GM12878 (cell line): ENCODE measurements around the gene NTM. TPM values are rescaled to one million over a fixed set of nuclear protein-coding genes. Genes with fewer than 3 reads are reported as not detected.

Experiments
- ATAC-seq: fragments of 200-7000 bp; cut with Tn5 transposase; 3 replicates; pipeline ENCODE4 v1.9.1; 2020; ENCODE audit warnings: mild to moderate bottlenecking, moderate library complexity
- BruUV-seq: library from RNA; stranded (reverse); fragments of 400-500 nt; replicated peaks from 2 replicates; lab custom pipeline; 2021; lab: Mats Ljungman, UMichigan
- CTCF ChIA-PET: fragments of 300-600 bp; sonication (Branson Sonifier 250); formaldehyde crosslinking; extraction: SDS; loops from one replicate; lab custom pipeline; 2021; ENCODE audit warnings: inconsistent platforms; lab: Yijun Ruan, JAX
- POLR2A ChIA-PET: fragments of 350-600 bp; formaldehyde crosslinking; extraction: SDS; loops from one replicate; lab custom pipeline; 2021; ENCODE audit warnings: inconsistent platforms; lab: Charles Lee
- RAD21 ChIA-PET: fragments of 300-600 bp; sonication (Branson Sonifier 250); formaldehyde crosslinking; loops from one replicate; lab custom pipeline; 2023; ENCODE audit warnings: antibody characterized with exemption; ENCODE audit not compliant: unreplicated experiment; lab: Charles Lee
- SMC1A ChIA-PET: fragments of 300-600 bp; sonication (Branson Sonifier 250); formaldehyde crosslinking; loops from one replicate; lab custom pipeline; 2023; ENCODE audit not compliant: unreplicated experiment, uncharacterized antibody; lab: Charles Lee
- DNase-seq: peaks from one replicate; pipeline ENCODE4 v3.0.0-alpha.2; 2011; ENCODE audit warnings: low read depth, low spot score
- FAIRE-seq: peaks from 3 replicates; lab custom pipeline; 2011; peaks lifted over from hg19 to GRCh38; lab: Jason Lieb, UNC
- H2AFZ ChIP-seq: 2 replicates; pipeline ENCODE4 v1.6.0; 2011; ENCODE audit warnings: low read depth, low read length, control low read depth; ENCODE audit not compliant: control insufficient read depth
- H3K27ac ChIP-seq: 2 replicates; pipeline ENCODE4 v1.5.1; 2011; ENCODE audit warnings: control low read depth; ENCODE audit not compliant: control insufficient read depth, insufficient read depth
- H3K27me3 ChIP-seq, 2 experiments: replicated peaks in 1 of 2; 2 replicates each; pipeline versions ENCODE4 v1.6.0 to v1.6.1; 2011; ENCODE audit warnings: low read length in 1 of 2; ENCODE audit not compliant: control insufficient read depth in 2 of 2, insufficient read depth in 2 of 2
- H3K36me3 ChIP-seq, 2 experiments: 2 replicates each; pipeline ENCODE4 v1.5.1; 2011; ENCODE audit warnings: low read length in 1 of 2; ENCODE audit not compliant: control insufficient read depth in 2 of 2, insufficient read depth in 2 of 2
- H3K4me1 ChIP-seq: 2 replicates; pipeline ENCODE4 v1.6.1; 2011; ENCODE audit warnings: mild to moderate bottlenecking, low read length, moderate library complexity, mixed read lengths; ENCODE audit not compliant: control insufficient read depth, insufficient read depth
- H3K4me2 ChIP-seq: 2 replicates; pipeline ENCODE4 v1.6.0; 2011; ENCODE audit warnings: control low read depth; ENCODE audit not compliant: control insufficient read depth, insufficient read depth
- H3K4me3 ChIP-seq: fragments of 200-600 bp; sonication (generic); 2 replicates; pipeline ENCODE4 v1.5.1; 2016
- H3K79me2 ChIP-seq: 2 replicates; pipeline ENCODE4 v1.6.0; 2011; ENCODE audit warnings: low read length; ENCODE audit not compliant: control insufficient read depth, insufficient read depth
- H3K9ac ChIP-seq: 2 replicates; pipeline ENCODE4 v1.8.0; 2011; ENCODE audit warnings: low read length, control low read depth, mixed read lengths; ENCODE audit not compliant: control insufficient read depth, insufficient read depth
- H3K9me3 ChIP-seq: replicated peaks from 3 replicates; pipeline ENCODE4 v1.5.1; 2011; ENCODE audit warnings: mild to moderate bottlenecking, low read length; ENCODE audit not compliant: control insufficient read depth, insufficient read depth
- H4K20me1 ChIP-seq: 2 replicates; pipeline ENCODE4 v1.6.0; 2011; ENCODE audit not compliant: control insufficient read depth, insufficient read depth
- BCL3 ChIP-seq: IDR thresholded peaks from 2 replicates; pipeline ENCODE4 v1.6.1; 2011; ENCODE audit warnings: borderline replicate concordance, low read depth, mild to moderate bottlenecking, moderate library complexity, low read length; ENCODE audit not compliant: insufficient read depth, poor library complexity, severe bottlenecking
- CEBPB ChIP-seq, 2 experiments: fragments of 150-350 bp in 1 of 2; IDR thresholded peaks; 2 replicates each; pipeline ENCODE4 v1.6.1; 2012 to 2014; ENCODE audit warnings: low read depth in 2 of 2, low read length in 2 of 2, borderline replicate concordance in 1 of 2, inconsistent platforms in 1 of 2
- CHD2 ChIP-seq: IDR thresholded peaks from 2 replicates; pipeline ENCODE4 v1.6.1; 2011; ENCODE audit warnings: low read depth, low read length, improper control_type of control experiment, borderline replicate concordance
- EZH2 ChIP-seq: IDR thresholded peaks from 2 replicates; pipeline ENCODE4 v1.6.1; 2012; ENCODE audit warnings: low read depth, mild to moderate bottlenecking, control low read depth, inconsistent platforms, low read length, borderline replicate concordance; ENCODE audit not compliant: control insufficient read depth
- FOXK2 ChIP-seq: fragments of 450-650 bp; IDR thresholded peaks from 2 replicates; pipeline ENCODE4 v1.6.1; 2017; ENCODE audit warnings: mild to moderate bottlenecking, moderate library complexity
- GABPA ChIP-seq: IDR thresholded peaks from 2 replicates; pipeline ENCODE4 v1.6.1; 2014; ENCODE audit warnings: antibody characterized with exemption, low read depth, mild to moderate bottlenecking, inconsistent platforms
- HSF1 ChIP-seq: fragments of 150-350 bp; IDR thresholded peaks from 2 replicates; pipeline ENCODE4 v1.6.1; 2014; ENCODE audit warnings: mild to moderate bottlenecking, low read depth, low read length
- PAX5 ChIP-seq: IDR thresholded peaks from 2 replicates; pipeline ENCODE4 v1.6.1; 2011; ENCODE audit warnings: low read depth, low read length, borderline replicate concordance
- POLR2AphosphoS5 ChIP-seq: IDR thresholded peaks from 2 replicates; pipeline ENCODE4 v1.6.1; 2011; ENCODE audit warnings: mild to moderate bottlenecking, low read length, inconsistent platforms
- SIN3A ChIP-seq: IDR thresholded peaks from 2 replicates; pipeline ENCODE4 v1.6.1; 2012; ENCODE audit warnings: low read depth, low read length, improper control_type of control experiment
- SMAD5 ChIP-seq: IDR thresholded peaks from 2 replicates; pipeline ENCODE4 v1.6.1; 2016; ENCODE audit warnings: antibody characterized with exemption, low read depth
- SREBF1 ChIP-seq: IDR thresholded peaks from 2 replicates; pipeline ENCODE4 v1.6.1; 2012; ENCODE audit warnings: mild to moderate bottlenecking, low read length
- YBX1 ChIP-seq: fragments of 450-650 bp; IDR thresholded peaks from 2 replicates; pipeline ENCODE4 v1.6.1; 2016; ENCODE audit warnings: antibody characterized with exemption
- ZZZ3 ChIP-seq: IDR thresholded peaks from 2 replicates; pipeline ENCODE4 v1.6.1; 2011; ENCODE audit warnings: low read depth; ENCODE audit not compliant: control insufficient read depth, insufficient read length
- WGBS: methylation state at CpG from one replicate; pipeline ENCODE4 v1.1.6; 2016; ENCODE audit warnings: low lambda C conversion rate; ENCODE audit not compliant: insufficient replicate concordance, insufficient coverage; ENCODE audit errors: missing lambda C conversion rate; 5-methylcytosine and 5-hydroxymethylcytosine counted together
- in situ Hi-C: fragments of 300-500 bp; cut with MboI; formaldehyde crosslinking; loops from 9 replicates; pipeline ENCODE4 v1.14.3; 2018; ENCODE audit warnings: mixed read lengths
- intact Hi-C: fragments of 100-400 bp; cut with micrococcal nuclease; formaldehyde crosslinking; loops from one replicate; pipeline ENCODE4 v1.14.2; 2022; ENCODE audit not compliant: unreplicated experiment
- polyA plus RNA-seq, 11 experiments: library from polyadenylated mRNA; depleted of rRNA in 4 of 11; unstranded in 6 of 11; stranded (reverse) in 5 of 11; fragments of >200 nt; fragmentation: Nextera tagmentation in 4 of 11; fragmentation: Illumina TruSeq in 1 of 11; extraction: Ambion mirVana in 4 of 11; extraction: Trizol in 1 of 11; gene quantifications; 1 replicate in 1 of 11; 2 replicates in 10 of 11; pipeline versions ENCODE4 v1.2.1 to v1.2.3, GENCODE V29; 2011 to 2016; ENCODE audit warnings: inconsistent platforms in 2 of 11, missing spikeins in 2 of 11, low read depth in 1 of 11
- total RNA-seq, 4 experiments: library from RNA; depleted of rRNA in 3 of 4; stranded (reverse); fragments of >200 nt in 3 of 4; fragmentation: Illumina TruSeq in 1 of 4; extraction: Trizol in 1 of 4; gene quantifications; 2 replicates each; pipeline versions ENCODE4 v1.2.1 to v1.2.3, GENCODE V29; 2013 to 2021

The NTM gene
- total and polyA plus RNA-seq, 10 of the 15 experiments (the other 5 are each of a cell fraction or from before 2014, with no cell fraction given), result not detected

- no peak for TF ChIP-seq SIN3A
- TF ChIP-seq POLR2AphosphoS5, result no peak
- TF ChIP-seq YBX1, result no peak
- TF ChIP-seq EZH2, result no peak
- TF ChIP-seq HSF1, result no peak
- no peak for TF ChIP-seq CHD2
- no peak for TF ChIP-seq SREBF1
- TF ChIP-seq ZZZ3, result no peak
- no peak for TF ChIP-seq BCL3
- TF ChIP-seq, all 136 proteins: peak for 0
Measured at GRCh38 chr11:131833366-131833765, 463.0 kb downstream of the NTM start (continued).

GRCh38 chr11:131837562-131837961 lies 467.1 kb downstream of the NTM start:
- ATAC-seq (no peak), FAIRE-seq (no peak), DNase-seq (no peak)
- ChIA-PET POLR2A (no interaction called here), SMC1A (no interaction called here), CTCF (no interaction called here), RAD21 (no interaction called here)
- Histone ChIP-seq H3K27ac (no peak overlapping the region), H2AFZ (no peak overlapping the region), H4K20me1 (no peaks in the 10 kb centered on the region), H3K27me3 (no peaks in the 10 kb centered on the region; a peak in 2 of 4 replicates), H3K79me2 (no peaks in the 10 kb centered on the region), H3K4me3 (no peak overlapping the region), H3K9me3 (no peaks in the 10 kb centered on the region), H3K36me3 (no peaks in the 10 kb centered on the region), H3K4me1 (no peaks in the 10 kb centered on the region), H3K4me2 (no peak overlapping the region), H3K9ac (no peak overlapping the region)
- no peak for TF ChIP-seq SMAD5
- TF ChIP-seq GABPA, result no peak
- no peak for TF ChIP-seq FOXK2
- no peak for TF ChIP-seq CEBPB (IDR thresholded peaks at IDR 0.05; ENCODE audit: borderline replicate concordance in 1 of 2, low read depth in 2 of 2, low read length in 2 of 2)
- no peak for TF ChIP-seq PAX5
- WGBS, result 35% methylated on average over 14 of the region's 14 CpGs
- in situ Hi-C loops (no loop called here), intact Hi-C loops (no loop called here)
- BruUV-seq, result no TSS peak
